ENCODE results near the gene CTSF. TPM values are rescaled to one million over a fixed set of nuclear protein-coding genes. Genes with fewer than 3 reads are reported as not detected.
A peak's percentile ranks its signal among the peaks of the same experiment; 100 is the strongest.

CTSF gene
- total and polyA plus RNA-seq, 2 of the 8 experiments (the other 6 are each of a cell fraction or from before 2014, with no cell fraction given) = 0.58 to 2.3 TPM

DNA sequence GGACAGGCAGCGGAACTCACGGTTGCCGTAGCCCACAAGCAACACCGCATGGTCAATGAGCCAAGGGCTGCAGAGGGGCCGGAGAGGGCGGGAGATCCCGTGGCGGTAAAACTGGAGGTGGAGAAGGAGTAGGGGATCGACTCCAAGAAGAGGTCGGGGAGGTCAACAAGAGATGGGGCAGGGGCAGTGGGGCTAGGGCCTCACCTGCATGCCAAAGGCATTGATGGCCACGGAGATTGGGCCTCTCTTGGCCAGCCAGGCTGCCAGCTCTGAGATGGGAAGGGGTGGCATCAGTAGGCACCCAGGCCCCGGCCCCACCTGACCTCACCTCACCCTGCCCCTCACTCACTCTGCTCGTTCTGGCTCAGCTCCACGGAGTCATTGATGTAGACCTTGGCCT is 3.9 kb downstream of the CTSF start:
- WGBS, 2 experiments (ENCODE audit: extremely low coverage in 1 of 2, insufficient coverage in 1 of 2, insufficient read length in 1 of 2, insufficient replicate concordance in 2 of 2, low coverage in 1 of 2, low lambda C conversion rate in 2 of 2, missing lambda C conversion rate in 1 of 2) = 90% methylated on average over 14 of the region's 14 CpGs; no CpG with 5 or more reads in 1 of the 2 experiments
- no peak for FAIRE-seq

More for the DNA sequence above, 3.9 kb downstream of the CTSF start:
- Histone ChIP-seq H2BK5ac (ENCODE audit: low read depth, low read length) (no peak overlapping the region; the same call in none of the 2 replicates), H4K8ac (ENCODE audit: extremely low read depth, insufficient read depth, low read length) (no peak overlapping the region; the same call in 1 of the 2 replicates), H2BK12ac (ENCODE audit: low read depth, low read length) (no peak overlapping the region), H3K27ac (ENCODE audit: low read depth, low read length) (no peak overlapping the region), H3K23me2 (ENCODE audit: low read depth, low read length) (no peaks in the 10 kb centered on the region), H3K36me3 (ENCODE audit: control insufficient read depth in 2 of 4, insufficient read depth in 4 of 4, low read length in 3 of 4) (peaks cover 10 to 35% (median 31%) of the 10 kb centered on the region in 4 experiments), H3K4me2 (ENCODE audit: insufficient read depth in 1 of 2, low read depth in 2 of 2, low read length in 2 of 2) (no peak overlapping the region), H4K91ac (replicated peaks; ENCODE audit: insufficient read length, low read length) (no peak overlapping the region), H3K23ac (ENCODE audit: insufficient read length) (no peak overlapping the region), H2AK5ac (ENCODE audit: low read depth, low read length) (no peak overlapping the region), H2BK20ac (ENCODE audit: low read length) (no peak overlapping the region), H3K79me1 (ENCODE audit: low read depth, low read length) (no peaks in the 10 kb centered on the region), H3K4ac (replicated peaks; ENCODE audit: insufficient read length, low read depth, low read length) (no peak overlapping the region), H4K5ac (ENCODE audit: insufficient read length, low read depth, low read length) (no peak overlapping the region), H4K20me1 (replicated peaks in 1 of 2; ENCODE audit: control insufficient read depth in 1 of 2, insufficient read depth in 2 of 2, low read length in 2 of 2) (no peaks in the 10 kb centered on the region), H3K14ac (ENCODE audit: insufficient read length) (no peak overlapping the region), H2BK15ac (ENCODE audit: low read length) (no peak overlapping the region), H3K27me3 (replicated peaks in 1 of 4; ENCODE audit: control insufficient read depth in 3 of 4, extremely low read depth in 1 of 4, insufficient read depth in 3 of 4, low read length in 3 of 4) (no peaks in the 10 kb centered on the region), H3K9me3 (ENCODE audit: insufficient read depth in 2 of 2, low read depth in 1 of 2, low read length in 1 of 2) (no peaks in the 10 kb centered on the region), H3K4me3 (ENCODE audit: extremely low read depth in 1 of 4, insufficient read depth in 2 of 4, low read depth in 3 of 4, low read length in 4 of 4) (no peak overlapping the region), H3K56ac (replicated peaks; ENCODE audit: insufficient read length, low read depth, low read length) (no peak overlapping the region), H3K79me2 (ENCODE audit: control insufficient read depth in 1 of 2, insufficient read depth in 2 of 2, low read length in 2 of 2) (no peaks in the 10 kb centered on the region), H3K9ac (replicated peaks in 1 of 4; ENCODE audit: extremely low read depth in 1 of 4, low read depth in 3 of 4, low read length in 3 of 4) (no peak overlapping the region), H3K18ac (ENCODE audit: extremely low read depth, low read length) (no peak overlapping the region), H3K4me1 (replicated peaks in 1 of 4; ENCODE audit: control insufficient read depth in 3 of 4, insufficient read depth in 4 of 4, low read length in 3 of 4) (peaks cover 0 to 5% (median 3%) of the 10 kb centered on the region in 4 experiments; a peak in 3 of 7 replicates), H2BK120ac (replicated peaks; ENCODE audit: low read depth, low read length) (no peak overlapping the region), H2AFZ (ENCODE audit: low read length) (no peak overlapping the region)
- TF ChIP-seq POLR2AphosphoS5 (IDR thresholded peaks at IDR 0.05; ENCODE audit: low read depth, low read length) (peak; percentile 23; the same call in 1 of the 2 replicates), TEAD4 (IDR thresholded peaks at IDR 0.05; ENCODE audit: low read depth, low read length) (no peak), E2F6 (IDR thresholded peaks at IDR 0.05) (0 out of 2 replicates have a peak, but pooled peaks have one; percentile 14), CTBP2 (IDR thresholded peaks at IDR 0.05; ENCODE audit: borderline replicate concordance, insufficient read depth, insufficient read length, low read length) (no peak), TBP (IDR thresholded peaks at IDR 0.05; ENCODE audit: low read depth, low read length) (no peak)
- no peak for DNase-seq (ENCODE audit: low read depth in 1 of 2, low spot score in 2 of 2)
- ChIA-PET POLR2A (ENCODE audit: partially characterized antibody) (interaction anchor here (1.1 to 7.4 kb wide), 9 partner anchors 8 to 128 kb away, joined by 3 to 54 read pairs (median 6); partner anchors contain the start of genes ACTN3, RBM14, RBM4 and ZDHHC24), CTCF (ENCODE audit: partially characterized antibody) (interaction anchor here (0.9 kb wide), 1 partner anchor 275 kb away, joined by 3 read pairs; no protein-coding TSS in a partner anchor)

Measured in H1 (cell line).